Raji (cell line): ENCODE data around the gene ZBTB7C.

Experiments
- POLR2A ChIP-seq: IDR thresholded peaks from 2 replicates; pipeline ENCODE4 v1.6.1; 2011; ENCODE audit warnings: low read depth, low read length, control low read depth; ENCODE audit not compliant: insufficient read depth

The ZBTB7C gene

DNA sequence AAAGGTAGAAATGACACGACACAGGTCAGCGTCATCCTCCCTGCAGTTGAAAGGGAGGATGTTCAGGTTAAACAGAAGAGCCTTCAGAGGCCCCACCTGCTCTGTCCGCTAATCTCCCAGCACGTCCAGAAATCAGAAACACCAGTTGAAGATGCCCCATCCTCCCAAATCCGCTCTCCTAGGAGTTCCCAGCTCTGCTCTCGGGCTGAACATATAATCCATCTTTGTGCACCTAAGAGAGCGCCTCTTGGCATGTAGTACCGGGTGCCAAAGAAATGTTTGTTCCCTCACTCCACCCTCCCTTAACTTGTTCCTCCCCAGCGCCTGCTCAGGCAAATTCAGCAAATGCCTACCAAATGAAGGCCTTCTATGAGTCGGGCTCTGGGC is 333.5 kb downstream of the ZBTB7C start:
- TF ChIP-seq POLR2A, result no peak

DNA sequence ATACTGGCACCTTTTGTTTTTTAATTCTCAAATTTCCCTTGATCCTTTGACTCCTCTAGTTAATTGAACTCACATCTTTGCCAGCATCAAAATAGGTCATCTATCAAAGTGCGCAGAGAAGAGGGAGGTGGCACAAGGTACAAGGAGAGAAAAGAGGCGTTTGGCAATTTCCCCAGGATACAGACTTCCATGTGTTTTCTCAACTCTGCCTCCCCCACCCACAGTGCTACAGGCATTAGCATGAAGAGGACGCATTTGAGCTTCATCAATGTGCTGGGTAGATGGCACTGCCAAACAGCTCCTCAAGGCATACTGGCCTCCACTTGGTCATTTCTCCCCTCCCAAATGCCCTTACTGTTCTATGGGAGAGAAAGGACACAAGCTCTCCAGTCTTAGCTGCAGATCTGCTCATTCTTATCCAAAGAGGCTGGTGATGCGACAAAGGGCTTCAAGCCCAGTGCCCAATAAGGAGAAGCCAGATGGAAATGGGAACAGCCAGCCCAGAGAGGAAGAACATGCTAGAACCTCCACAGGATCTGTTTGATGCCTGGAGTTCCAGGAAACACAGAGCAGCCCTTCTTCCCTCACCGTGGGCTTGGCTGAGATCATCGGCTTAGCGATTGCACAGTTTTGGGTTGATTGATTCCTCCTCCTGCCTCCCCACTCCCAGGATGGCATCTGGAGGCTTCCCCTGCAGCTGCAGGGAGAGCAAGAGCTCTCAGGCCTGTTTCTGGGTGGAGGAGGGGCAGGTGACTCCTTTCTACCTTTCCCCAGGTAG is 334.1 kb downstream of the ZBTB7C start:
- TF ChIP-seq POLR2A, result no peak

DNA sequence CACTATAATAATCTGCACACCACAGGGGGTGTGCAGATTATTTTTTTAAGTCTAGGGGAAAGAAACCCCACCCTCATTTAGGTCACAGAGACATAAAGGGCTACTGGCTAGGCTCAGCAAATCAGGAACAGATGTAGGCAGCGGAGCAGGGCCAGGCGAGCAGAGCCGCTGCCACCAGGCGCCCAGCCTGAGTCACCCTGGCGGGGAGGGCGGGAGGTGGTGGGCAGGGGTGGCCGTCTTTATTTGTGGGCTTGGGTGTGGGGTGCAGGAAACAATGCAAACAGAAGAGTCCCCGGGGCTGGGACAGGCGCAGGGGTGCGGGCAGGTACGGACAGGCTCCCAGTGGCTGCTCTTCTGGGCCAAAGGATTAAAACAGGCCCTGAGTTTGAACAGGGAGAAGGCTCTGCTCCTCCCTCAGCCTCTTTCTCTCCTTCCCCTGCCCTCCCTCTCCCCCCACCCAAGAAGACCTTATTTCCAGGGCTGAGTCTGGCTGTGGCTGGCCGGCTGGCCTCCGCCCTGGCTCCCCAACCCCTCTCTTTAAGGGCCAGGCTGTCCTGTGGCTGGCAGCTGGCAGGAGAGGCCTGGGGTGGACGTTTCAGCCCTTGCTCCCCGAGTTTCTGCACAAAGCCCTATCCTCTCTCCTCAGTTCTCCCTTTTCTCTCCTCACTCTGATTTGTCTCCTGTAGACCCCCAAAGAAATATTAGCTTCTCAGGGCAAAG is 335.8 kb downstream of the ZBTB7C start:
- no peak for TF ChIP-seq POLR2A

DNA sequence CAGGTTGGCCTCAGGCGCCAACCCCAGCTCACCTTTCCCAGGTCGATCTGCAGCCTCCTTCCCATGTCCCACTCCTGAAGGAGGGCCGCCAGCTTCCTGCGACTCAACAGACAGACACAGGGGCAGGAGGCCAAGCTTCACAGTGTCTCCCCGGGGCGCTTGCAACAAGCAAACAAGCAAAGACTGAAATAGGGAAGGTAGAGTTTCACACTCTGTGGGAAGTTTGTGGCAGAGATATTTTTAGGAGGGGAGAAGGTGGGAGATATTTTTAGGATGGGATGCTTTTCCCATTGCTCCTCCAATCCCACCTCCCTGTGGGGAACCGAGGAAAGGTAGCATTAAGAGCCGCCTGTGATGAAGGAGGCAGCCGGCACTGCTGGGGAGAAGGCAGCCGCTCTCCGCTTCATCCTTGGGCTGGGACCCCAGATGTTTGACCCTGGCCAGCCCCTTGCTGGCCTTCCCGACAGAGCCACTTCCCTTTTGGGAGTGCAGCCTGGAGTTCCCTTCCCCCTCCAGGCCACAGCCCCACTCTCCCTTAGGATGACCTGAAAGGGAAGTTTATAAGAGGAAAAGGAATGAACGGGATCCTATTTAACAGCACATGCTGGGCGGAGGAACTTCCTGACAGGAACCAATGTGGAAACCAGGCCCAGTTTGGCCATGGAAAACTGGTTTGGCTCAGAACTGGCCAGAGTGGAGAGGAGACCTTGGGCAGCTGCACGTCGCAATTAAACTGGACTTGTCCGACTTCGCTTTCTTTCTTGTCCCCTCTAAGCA is 336.6 kb downstream of the ZBTB7C start:
- no peak for TF ChIP-seq POLR2A

DNA sequence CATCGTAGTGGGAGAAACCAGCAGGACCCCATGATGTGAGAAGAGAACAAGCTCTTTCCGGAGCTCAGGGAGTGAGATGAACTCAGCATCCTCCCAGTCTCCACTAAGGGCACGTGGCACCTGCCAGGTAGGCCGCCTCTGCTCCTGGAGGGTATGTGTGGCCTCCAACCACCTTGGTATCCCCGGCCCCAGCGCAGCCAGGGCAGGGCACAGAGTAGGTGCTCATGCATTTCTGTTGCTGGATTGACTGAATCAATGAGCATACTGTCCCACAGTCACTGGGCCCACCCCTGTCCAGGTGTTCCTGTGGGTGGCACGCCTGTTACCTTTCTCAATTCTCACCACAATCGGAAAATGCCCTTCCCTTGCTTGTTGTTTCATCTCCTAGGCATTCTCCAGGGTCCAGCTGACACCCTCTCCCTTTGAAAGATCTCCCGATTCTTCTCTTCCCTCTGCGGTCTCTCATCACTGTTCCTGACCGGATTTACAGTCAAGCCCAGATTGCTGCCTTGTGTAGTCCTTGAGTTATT is 340.2 kb downstream of the ZBTB7C start:
- no peak for TF ChIP-seq POLR2A

DNA sequence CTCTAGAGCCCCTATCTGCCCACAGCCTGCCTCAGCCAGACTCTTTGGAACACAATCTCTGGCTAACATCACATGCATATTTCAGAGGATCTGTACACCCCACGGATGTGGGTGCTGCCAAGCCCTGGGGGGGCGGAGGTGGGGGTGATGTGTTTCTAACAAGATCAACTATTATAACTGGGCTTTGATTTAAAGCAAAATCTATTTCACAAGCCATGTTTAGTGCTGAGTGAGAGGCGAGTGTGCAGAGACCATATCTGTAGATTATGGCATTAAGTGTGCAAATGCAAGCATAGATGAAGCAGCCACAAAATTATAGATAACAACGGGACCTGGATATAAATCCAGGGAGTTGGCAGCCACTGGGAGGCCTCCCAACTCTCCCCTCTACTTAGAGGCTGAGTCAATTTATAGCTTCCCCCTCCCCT is 342.9 kb downstream of the ZBTB7C start:
- TF ChIP-seq POLR2A, result no peak

DNA sequence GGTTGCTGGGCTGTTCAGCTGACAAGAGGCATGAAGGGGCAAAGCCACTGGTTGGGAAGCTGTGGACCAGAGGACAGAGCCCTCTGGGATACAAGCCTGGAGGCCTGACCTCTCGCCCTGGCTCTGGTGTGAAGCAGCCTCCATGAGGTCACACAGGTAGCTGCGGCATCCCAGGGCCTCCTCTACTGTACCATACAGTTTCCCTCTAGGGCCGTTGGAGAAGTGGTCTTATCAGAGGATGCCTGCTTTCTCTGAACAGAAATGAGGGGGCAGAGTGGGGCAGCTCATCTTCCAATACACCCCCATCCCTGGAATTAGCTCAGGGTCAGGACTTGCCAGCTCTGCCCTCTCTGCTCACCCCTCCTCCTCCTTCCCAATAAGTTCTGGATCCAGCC is 343.6 kb downstream of the ZBTB7C start:
- TF ChIP-seq POLR2A, result no peak

DNA sequence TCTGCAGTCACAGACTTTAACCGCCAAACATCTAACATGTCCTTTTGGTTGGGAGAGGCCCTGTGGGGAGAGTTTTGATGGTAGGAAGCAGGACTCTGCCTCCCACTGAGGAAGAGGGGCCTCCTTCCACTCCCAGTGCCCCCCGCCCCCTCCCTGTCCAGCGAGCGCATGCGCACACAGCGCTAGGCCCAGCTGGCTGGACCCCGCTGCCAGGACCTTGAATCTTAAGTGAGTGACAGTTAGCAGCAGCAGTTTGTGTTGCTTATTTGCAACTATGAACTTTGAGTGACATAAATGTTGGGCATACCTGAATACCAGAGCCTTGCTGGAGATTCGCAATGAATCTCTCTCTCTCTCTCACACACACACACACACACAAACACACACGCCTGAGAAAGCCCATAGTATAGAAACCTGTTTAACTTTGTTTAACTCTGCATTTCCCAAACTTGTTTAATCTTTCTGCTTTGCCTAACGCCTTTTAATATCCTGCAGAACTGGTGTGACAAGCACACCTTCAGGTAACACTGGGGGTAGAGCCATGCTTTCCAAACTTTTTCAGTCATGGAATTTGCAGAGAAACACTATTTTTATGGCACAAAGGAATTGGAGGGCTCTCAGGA is 344.1 kb downstream of the ZBTB7C start:
- TF ChIP-seq POLR2A, result no peak

DNA sequence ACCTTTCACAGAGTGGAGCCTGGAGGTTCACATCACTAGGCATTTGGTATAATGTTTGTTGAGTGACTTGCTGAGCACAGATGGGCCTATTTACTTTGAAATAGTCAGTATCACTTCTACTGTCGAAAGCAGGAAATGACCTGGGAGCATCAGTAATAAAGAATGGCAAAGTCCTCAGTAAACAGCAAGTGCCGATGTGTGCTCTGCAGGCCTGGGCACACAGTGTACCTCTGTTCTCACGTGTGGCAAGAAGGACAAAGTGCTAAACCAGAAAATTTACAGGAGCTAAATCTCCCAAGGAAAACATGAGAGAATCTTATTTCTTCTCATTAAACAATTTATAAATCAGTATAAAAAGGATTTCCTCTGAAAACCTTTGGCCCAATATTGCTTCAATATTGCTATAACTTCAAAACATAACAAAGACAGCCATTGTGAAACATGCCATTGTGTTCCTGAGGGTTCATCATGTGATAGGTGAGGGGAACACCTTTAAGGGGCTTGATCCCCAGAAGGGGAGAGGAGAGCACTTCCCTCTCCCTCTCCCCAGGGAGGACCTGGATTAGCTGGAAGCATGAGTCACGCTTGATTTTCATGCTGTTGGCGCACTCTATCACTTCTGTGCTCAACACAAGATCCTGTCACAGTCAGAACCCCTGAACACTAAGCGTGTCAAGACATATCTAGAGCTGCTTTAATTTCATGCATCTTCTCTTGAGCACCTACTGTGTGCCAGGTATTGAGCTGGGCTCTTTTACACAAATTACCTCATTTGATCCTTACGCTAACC is 347.2 kb downstream of the ZBTB7C start:
- no peak for TF ChIP-seq POLR2A

DNA sequence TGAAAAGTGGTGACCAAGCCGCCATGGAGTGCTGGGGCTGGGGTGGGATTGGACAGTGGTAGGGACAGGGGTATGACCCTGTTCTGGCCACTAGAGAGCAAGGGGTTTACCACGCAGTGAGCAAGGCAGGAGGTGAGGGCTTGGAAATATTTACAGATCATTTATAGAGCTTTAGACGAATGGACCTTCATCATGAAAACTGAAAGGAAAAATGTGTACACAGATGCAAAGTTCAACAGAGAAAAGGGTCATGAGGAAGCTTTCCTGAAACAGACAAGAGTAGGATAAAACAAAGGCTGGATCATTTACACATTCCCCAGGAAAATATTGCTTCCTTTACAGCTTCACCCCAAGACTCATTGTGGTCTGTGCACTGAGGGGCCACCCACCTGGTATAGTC is 348.2 kb downstream of the ZBTB7C start:
- no peak for TF ChIP-seq POLR2A

DNA sequence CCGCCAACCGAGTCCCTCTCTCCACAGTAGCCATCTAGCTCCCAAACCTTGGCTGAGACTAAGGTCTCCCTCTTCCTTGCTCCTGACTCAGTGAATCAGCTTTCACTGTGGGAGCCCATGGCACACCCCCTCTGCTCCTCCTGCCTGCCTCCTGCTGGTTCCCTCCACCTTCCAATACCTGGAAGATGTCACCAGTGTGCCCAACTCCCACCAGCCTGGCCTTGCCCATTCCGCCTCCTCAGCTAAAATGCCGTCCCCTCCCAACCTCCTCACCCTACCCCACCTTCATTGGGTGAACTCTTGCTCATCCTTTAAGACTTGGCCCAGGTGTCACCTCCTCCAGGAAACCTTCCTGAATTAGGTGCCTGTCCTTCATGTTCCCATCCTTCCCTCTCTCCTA is 348.8 kb downstream of the ZBTB7C start:
- no peak for TF ChIP-seq POLR2A

DNA sequence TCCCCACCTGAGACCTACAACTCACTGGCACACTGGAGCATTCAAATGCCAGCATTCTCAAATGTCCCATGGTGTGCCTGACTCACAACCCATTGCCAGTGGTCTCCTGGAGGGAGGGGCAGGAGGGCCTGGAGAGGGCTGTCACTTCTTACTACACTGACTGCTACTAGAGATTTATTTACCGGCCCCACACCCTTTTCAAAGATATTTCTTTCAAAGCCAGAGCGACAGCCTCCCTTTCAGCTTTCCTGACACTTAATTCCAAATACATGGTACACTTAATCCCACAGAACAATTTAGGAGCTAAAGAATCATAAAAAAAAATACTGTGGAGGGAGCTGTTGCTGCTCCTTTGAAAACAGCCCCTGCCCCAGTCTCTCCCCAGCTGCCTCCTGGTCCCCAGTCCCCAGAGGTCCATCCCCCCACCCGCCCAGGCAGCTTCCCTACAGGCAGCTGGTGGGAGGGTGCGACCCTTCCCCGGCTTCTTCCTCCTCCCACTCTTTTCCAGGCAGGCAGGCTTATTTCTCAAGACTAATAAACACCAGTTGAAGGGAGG is 349.6 kb downstream of the ZBTB7C start:
- no peak for TF ChIP-seq POLR2A

DNA sequence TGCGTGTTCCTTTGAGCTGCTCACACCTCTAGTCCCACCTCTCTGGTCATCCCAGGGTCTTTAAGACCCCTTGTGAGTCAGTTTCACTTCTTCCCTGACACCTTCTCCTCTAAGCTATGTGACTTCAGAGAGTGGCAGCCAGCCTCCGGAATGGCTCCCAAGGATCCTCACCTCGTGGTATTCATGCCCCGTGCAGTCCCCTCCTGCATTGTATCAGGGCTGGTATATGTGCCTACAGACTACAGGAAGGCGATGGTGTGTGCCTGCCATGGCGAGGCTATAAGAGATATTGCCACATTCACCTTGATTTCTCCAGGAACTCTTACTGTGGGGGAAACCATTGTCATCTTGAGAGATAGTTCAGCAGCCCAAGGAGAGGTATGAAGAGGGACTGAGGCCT is 350.7 kb downstream of the ZBTB7C start:
- no peak for TF ChIP-seq POLR2A

DNA sequence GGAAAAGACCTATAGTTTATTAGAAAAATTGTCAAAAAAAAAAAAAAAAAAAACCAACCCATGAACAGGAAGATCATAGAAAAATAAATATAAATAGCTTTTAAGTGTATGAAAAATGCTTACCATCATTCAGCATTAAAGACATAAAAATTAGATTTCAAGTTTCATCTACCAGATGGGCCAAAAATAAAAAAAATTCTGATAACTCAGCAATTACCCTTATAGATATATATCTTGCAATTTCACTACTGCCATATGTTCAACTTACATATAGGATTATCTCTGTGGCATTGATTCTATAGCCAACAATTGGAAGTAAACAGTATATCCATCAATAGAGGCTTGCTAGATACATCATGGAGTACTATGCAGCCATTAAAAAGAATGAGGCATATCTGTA is 352.2 kb downstream of the ZBTB7C start:
- TF ChIP-seq POLR2A, result no peak

DNA sequence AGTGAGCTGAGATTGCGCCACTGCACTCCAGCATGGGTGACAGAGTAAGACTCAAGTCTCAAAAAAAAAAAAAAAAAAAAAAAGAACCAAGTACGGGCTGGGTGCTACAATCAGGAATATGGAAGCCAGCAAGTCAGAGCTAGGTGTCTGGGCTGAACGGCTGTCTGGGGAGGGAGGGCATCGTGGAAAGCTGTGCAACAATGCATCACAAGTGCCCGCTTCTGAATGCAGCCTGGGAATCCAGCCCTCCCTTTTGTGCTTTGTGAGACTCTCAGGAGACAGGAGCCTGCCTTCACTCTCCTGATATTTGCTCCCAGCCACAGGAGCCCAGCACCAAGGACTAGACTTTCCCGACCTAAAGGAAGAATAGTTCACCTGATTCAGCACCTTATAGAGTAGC is 353.8 kb downstream of the ZBTB7C start:
- TF ChIP-seq POLR2A, result no peak
